DMS53 treated with DMSO at 0.1 percent for 48 hours (cell line): ENCODE results near the gene CHST9.
"Not testable (repeated sequence)": the region's sequence is repeated elsewhere in the genome, so short reads cannot be mapped to it uniquely, and the experiment has no call there.

Source experiments
- DNase-seq: peaks from one replicate; lab custom pipeline; 2025; ENCODE audit not compliant: unreplicated experiment; lab: John Stamatoyannopoulos, UW

The CHST9 gene

DNA sequence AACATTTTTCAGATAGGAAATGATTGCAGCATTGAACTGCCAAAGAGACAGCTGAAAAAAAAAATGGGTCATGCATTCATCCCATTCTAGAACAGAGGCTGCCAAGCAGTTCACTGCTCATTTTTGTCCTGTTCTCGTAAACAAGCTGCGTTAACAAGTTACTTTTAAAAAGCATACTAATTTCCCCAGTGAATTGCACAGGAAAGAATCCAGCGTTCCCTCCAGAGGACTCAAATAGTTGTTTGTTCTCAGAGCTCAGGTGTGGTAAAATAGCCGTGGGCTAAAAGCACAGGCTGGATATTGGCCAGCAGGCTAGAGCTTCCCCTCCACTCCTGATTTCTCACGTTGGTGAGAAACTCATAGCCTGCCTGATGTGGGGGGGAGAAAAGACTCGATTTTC lies 243.5 kb downstream of the CHST9 start:
- DNase-seq = no peak

- no peak for DNase-seq
Observed at GRCh38 chr18:26940744-26941398, 244.2 kb downstream of the CHST9 start.

DNA sequence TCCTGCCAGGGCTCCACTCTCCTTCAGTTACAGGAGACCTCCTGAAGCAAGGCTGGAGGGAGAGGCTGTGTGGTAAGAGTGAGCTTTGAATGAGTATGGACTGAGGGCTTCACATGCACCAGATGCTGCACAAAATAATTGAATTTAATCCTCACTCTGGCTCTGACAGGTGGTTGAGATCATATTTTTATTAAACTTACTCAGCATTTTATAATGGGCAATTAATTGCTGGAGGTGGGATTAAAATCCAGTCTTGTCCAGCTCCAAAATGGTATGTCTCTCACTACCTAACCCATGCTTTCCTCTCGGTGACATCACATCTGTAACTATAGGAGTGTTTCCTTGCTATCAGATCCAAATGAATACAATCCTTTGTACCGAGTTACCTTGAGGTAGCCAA lies 253.4 kb downstream of the CHST9 start:
- no peak for DNase-seq

- no peak for DNase-seq
Observed at GRCh38 chr18:26930630-26931029, 254.5 kb downstream of the CHST9 start.

DNA sequence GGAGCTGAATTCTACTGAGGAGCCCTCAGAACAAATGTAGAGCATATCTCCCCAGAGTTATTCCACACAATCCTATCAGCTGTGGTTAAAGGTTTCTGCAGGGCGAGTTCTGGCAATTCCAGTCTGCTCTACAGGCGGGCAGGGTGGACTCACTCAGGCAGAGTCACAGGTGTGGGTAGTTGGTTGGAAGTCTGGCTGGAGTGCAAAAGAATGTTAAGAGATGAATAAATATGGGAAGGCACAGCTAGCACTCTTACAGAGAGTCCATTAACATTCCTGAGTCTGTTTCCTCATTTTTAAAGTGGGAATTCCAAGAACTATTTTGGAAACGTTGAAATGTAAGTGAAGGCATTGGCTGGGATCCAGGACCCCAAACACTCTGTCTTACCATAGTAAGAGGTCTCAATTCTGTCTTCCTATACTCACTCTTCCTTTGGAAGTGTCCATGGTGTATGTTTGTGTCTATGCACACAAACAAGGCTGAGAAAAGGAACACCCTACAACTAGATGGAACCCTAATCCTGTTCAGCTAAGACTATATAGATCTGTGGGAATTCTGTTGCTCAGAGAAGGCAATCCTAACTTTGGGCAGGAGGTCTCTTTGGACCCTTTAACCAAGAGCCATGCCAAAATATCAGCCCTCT lies 256.3 kb downstream of the CHST9 start:
- no peak for DNase-seq

- DNase-seq = not testable (repeated sequence)
Observed at GRCh38 chr18:26927822-26928221, 257.3 kb downstream of the CHST9 start.

DNA sequence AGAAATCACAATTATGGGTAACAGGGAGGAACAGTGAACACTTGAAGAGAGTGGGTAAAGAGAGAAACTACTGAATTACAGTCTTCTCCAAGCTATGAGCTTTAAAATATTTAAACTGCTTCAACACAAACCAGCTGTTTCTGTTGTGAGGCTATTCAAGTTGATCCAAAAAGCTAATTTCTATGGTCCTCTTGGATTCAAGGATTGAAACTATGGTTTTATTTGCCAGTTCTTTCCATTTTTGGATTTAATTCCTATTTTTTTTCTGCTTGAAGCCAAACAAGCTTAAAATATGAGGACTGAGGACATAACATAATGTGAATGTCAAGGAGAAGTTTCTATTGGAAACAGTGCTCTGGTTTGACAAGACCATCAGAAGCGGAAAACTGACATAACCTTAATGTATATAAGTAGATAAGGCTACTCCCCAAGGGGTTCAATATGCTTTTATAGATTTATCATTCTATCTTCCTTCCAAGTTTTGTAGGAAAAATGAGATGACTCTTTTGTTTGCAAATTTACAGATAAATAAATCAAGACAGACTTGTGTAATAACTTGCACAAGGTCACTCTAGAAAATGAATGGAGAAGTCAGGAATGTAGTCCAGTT lies 258.9 kb downstream of the CHST9 start:
- DNase-seq = no peak

DNA sequence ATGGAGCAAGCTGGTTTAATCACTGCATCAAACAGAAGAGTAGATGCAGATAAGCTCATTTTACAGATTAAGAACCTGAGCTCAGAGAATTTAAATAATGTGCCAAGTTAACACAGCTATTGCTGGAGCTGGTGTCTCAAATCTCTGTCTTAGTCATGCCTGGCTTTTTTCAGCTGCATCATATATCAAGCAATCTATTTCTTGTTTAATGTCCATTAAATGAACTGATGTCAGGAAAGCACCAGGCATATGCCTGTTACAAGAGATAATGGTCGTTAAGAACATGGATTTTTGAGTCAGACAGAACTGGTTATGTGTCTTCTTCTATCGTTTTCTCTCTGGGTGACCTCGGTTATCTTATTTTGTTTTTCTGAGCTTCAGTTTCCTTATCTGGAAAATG lies 259.8 kb downstream of the CHST9 start:
- no peak for DNase-seq

DNA sequence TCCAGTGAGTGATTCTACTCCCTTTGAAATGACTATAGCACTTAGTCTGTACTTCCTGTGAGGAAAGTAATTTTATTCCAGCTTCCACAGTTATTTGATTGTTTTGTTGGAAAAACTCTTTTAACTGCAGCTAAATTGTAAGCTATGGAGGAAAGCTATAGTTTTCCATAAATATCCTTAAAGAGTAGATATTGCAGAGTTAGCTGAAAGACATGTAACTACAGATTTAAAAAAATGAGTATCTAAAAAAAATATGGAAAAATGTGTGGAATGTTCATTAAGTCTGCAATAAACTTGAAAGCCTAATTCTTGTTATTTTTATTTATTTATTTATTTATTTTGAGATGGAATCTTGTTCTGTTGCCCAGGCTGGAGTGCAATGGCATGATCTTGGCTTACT lies 262.8 kb downstream of the CHST9 start:
- DNase-seq = no peak

DNA sequence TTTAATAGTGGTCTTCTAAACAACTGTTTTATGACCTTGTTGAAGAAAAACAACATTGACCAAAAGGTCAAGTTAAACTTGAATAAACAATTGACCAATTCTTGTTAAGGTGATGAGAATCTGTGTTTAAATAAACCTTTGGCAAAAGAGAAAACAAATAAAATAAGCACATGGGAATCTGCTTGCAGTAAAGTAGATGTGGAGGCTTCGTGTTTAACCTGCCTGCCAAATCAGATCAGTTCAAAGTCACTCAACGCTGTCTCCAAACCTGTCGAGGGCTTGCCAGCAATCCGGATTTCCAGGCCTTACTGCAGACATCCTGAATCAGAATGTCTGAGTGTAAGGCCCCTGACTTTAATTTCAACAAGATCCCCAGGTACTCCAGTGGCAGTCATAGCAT lies 264.5 kb downstream of the CHST9 start:
- DNase-seq = no peak

GRCh38 chr18:26919627-26920026 lies 265.5 kb downstream of the CHST9 start:
- no peak for DNase-seq

- no peak for DNase-seq
Observed at GRCh38 chr18:26919201-26919600, 265.9 kb downstream of the CHST9 start.

DNA sequence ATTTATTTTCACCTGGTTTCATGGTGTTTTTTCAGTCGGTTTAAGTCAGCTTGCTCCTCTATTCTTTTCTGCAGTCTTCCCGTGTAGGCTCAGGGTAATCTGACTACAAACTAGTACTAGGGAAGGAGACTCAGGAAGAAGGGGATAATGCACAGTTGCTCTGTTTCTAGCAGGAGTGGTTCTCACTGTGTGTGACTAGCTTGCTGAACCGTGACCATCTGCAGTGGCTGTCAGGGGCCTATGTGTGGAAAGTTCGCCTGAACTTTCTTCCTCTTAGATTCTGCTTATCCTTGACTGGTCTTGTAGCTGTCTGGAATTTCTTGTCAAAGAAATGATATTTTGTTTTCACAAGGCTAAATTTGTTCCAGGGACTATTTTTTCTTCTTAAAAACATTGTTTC lies 273.3 kb downstream of the CHST9 start:
- peak; percentile 30 for DNase-seq

- no peak for DNase-seq
Observed at GRCh38 chr18:26909599-26910290, 275.4 kb downstream of the CHST9 start.

DNA sequence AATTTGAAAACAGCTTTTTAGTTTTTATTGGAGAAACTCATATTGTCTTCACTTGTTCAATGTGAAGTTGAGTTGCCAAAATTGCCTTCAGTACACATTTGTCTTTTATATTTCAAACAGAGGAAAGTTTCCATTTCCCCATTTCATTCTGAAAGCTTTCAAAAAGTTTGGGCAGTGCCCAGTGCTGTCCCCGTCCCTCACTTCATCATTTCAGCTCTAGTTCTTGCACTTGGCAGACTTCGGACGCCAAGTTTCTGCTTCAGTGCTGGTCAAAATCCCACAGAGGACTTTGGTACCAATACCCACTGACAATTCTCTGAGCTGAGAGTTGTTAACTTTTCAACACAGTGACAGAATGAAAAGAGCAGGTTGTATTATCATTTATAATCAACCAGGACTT lies 276.2 kb downstream of the CHST9 start:
- no peak for DNase-seq

DNA sequence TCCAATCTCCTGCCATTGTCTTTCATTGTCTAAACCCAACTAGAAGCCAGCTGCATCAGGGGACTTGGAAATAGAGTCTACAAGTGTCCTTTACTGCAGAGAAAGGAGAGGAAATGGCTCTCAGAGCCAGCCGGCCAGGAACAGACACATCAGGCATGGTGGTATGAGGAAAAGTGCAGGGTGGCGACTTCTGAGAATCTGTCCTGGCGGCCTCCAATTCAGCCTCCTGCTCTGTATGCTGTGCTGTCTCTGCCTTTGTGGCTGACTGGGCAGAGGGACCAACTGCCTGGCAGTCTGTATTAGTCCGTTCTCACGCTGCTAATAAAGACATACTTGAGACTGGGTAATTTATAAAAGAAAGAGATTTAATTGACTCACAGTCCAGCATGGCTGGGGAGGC lies 282.8 kb downstream of the CHST9 start:
- no peak for DNase-seq

DNA sequence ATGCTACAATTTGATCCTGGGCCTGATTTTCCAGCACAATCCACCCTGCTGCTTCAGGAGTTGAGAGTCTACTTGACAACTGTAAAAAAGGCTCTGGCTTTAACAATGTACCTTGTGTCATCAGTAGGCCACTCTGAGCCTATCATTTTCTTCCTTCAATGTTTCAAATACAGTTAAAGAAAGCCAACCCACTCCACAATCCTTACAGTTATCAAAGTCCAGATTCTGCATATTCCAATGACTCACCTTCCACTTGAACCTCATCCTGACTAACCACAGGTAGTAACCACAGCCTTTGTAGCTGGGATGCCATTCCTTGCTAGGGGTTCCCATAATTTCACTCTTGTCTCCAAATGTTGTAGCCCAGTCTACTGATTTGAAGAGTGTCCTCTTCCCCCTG lies 284.1 kb downstream of the CHST9 start:
- no peak for DNase-seq

GRCh38 chr18:26894426-26894825 lies 290.7 kb downstream of the CHST9 start:
- no peak for DNase-seq

DNA sequence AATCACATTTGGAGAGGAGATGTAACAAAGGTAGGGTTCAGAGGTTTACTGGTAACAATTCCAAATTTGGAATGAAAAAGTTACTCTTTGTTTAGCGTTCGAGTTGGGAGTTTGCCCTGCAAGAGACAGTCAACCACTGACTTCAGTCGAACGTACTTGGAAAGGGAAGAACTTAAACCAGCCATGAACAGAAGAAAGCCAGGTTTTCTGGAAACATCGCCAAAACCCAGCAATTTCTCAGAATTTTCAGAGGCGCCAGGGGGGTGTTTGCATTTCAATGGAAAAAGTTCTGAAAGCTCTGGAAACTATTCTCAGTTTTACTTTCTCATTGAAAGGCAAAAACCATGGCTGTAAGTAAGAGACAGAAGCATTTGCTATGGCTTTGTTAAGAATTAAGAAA lies 291.1 kb downstream of the CHST9 start:
- no peak for DNase-seq

DNA sequence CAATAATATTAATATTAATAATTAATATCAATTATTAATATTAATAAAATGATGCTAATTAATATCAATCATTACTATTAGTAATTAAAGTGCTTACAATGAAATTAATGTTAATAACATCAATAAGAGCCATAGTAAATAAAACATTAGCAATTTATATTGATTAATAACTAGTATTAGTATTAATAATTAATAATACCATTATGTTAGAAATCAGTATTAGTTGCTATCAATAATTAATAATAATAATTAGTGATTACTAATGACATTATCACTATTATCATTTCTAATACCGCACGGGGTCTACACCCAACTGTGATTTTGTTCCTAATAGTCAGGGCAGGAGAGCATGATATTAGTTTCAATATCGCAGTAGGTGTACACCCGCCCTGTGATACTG lies 296.8 kb downstream of the CHST9 start:
- DNase-seq = no peak

GRCh38 chr18:26875040-26875654 lies 310.0 kb downstream of the CHST9 start:
- DNase-seq = peak; percentile 25

DNA sequence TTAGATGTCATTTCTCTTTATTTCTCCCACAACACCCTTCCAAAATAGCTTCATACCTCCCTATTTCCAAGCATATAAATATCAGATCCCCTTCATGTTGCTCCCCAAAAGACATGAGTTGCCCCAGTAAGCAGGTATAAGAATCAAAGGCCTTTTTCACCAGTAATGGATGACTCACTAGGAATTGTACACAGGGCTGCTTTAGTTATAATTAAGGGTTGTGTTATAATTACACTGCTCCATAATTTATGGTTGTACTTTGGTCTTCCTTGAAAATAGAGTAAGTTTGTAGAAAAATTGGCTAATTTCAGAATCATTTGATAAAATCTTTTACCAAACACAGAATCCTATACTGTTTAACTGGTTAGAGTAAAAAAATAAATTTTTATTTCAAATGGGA lies 310.8 kb downstream of the CHST9 start:
- no peak for DNase-seq
